HepG2 (cell line): ENCODE measurements around the gene SEMA3F. TPM values are rescaled to one million over a fixed set of nuclear protein-coding genes. Genes with fewer than 3 reads are reported as not detected.

Experiments used
- KLF6 ChIP-seq: IDR thresholded peaks from 2 replicates; pipeline ENCODE4 v1.8.0; 2016; ENCODE audit warnings: missing biosample characterization, missing genetic modification reagents
- PAF1 ChIP-seq: IDR thresholded peaks from 2 replicates; pipeline ENCODE4 v1.6.1; 2016; ENCODE audit warnings: missing genetic modification reagents, missing compliant biosample characterization
- SALL1 ChIP-seq: sonication (generic); formaldehyde crosslinking; IDR thresholded peaks from 2 replicates; pipeline ENCODE4 v1.8.0; 2022; ENCODE audit warnings: mild to moderate bottlenecking, missing genetic modification reagents
- ZMYM3 ChIP-seq: sonication (generic); formaldehyde crosslinking; IDR thresholded peaks from 2 replicates; pipeline ENCODE4 v1.5.1; 2020; ENCODE audit warnings: mild to moderate bottlenecking, missing genetic modification reagents
- ZNF318 ChIP-seq: sonication (generic); formaldehyde crosslinking; IDR thresholded peaks from 2 replicates; pipeline ENCODE4 v1.4.0; 2020; ENCODE audit warnings: mild to moderate bottlenecking, missing genetic modification reagents
- ZNF33A ChIP-seq: sonication (generic); formaldehyde crosslinking; IDR thresholded peaks from 2 replicates; pipeline ENCODE4 v1.5.1; 2020; ENCODE audit warnings: missing genetic modification reagents, mild to moderate bottlenecking, moderate library complexity, borderline replicate concordance
- ZNF550 ChIP-seq: sonication (generic); formaldehyde crosslinking; IDR thresholded peaks from 2 replicates; pipeline ENCODE4 v1.4.0; 2020; ENCODE audit warnings: mild to moderate bottlenecking, missing genetic modification reagents, borderline replicate concordance
- polyA plus RNA-seq, 8 experiments: library from polyadenylated mRNA; depleted of rRNA in 3 of 8; stranded (reverse) in 7 of 8; unstranded in 1 of 8; fragments of >200 nt; fragmentation: Illumina TruSeq in 4 of 8; extraction: Trizol in 4 of 8; gene quantifications; 2 replicates each; pipeline versions ENCODE4 v1.2.1 to v1.2.3, GENCODE V29; 2011 to 2016; ENCODE audit warnings: low read depth in 4 of 8, missing spikeins in 1 of 8, mixed read lengths in 1 of 8; ENCODE audit not compliant: insufficient read depth in 1 of 8
- total RNA-seq, 5 experiments: library from RNA; depleted of rRNA; stranded (reverse); fragments of >200 nt; fragmentation: Illumina TruSeq; extraction: Trizol; gene quantifications; 2 replicates each; pipeline ENCODE4 v1.2.3, GENCODE V29; 2016; ENCODE audit warnings: low read depth in 1 of 5
- TF ChIP-seq, protein P1 (sequence below), 2 experiments: fragments of 450-650 bp in 1 of 2; sonication (generic) in 1 of 2; formaldehyde crosslinking in 1 of 2; IDR thresholded peaks; 2 replicates each; pipeline versions ENCODE4 v1.6.1 to v1.8.0; 2016 to 2022; ENCODE audit warnings: antibody characterized with exemption in 1 of 2, mild to moderate bottlenecking in 1 of 2, missing genetic modification reagents in 1 of 2
- TF ChIP-seq, protein P2 (sequence below): sonication (generic); formaldehyde crosslinking; IDR thresholded peaks from 2 replicates; pipeline ENCODE4 v1.8.1; 2023; ENCODE audit warnings: mild to moderate bottlenecking, moderate library complexity, missing genetic modification reagents

SEMA3F gene
- total and polyA plus RNA-seq, 2 of the 13 experiments (the other 11 are each of a cell fraction or from before 2014, with no cell fraction given) = 7.6 to 17.2 TPM

DNA sequence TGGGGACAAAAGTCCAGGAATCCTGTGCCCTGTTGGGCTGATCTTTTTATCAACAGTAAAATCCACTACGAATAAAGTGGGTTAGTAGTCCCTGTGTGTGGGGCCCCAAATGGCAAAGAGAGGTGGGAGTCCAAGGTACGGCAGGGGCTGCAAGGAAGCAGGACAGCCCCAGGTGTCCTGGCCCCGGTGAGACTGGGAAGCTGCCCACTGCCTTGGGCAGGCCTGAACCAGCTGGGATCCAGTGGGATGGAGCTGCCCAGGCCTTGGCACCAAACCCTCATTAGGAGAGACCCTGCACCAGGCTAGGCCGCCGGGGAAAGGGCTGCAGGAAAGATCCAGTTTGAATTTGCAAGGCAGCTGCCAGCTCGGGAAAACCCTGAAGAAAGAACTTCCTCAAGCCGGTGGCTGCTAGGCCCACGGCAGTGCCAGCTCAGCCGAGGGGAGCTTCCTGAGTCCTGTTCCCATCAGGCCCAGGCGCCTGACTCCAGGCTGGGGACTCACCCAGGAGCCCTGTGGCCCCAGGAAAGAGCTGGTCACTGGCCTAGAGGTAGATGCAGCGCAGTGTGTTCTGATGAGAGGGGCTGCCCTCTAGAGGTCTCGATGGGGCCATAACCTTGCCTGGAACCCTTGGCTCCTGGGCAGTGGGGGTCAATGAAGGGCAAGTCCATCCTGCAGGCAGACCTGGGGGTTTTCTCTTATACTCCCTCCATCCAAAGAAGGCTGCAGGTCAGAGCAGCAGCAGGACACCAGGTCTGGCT, 66.5 kb downstream of the SEMA3F start (continued):
- TF ChIP-seq, protein P1, sequence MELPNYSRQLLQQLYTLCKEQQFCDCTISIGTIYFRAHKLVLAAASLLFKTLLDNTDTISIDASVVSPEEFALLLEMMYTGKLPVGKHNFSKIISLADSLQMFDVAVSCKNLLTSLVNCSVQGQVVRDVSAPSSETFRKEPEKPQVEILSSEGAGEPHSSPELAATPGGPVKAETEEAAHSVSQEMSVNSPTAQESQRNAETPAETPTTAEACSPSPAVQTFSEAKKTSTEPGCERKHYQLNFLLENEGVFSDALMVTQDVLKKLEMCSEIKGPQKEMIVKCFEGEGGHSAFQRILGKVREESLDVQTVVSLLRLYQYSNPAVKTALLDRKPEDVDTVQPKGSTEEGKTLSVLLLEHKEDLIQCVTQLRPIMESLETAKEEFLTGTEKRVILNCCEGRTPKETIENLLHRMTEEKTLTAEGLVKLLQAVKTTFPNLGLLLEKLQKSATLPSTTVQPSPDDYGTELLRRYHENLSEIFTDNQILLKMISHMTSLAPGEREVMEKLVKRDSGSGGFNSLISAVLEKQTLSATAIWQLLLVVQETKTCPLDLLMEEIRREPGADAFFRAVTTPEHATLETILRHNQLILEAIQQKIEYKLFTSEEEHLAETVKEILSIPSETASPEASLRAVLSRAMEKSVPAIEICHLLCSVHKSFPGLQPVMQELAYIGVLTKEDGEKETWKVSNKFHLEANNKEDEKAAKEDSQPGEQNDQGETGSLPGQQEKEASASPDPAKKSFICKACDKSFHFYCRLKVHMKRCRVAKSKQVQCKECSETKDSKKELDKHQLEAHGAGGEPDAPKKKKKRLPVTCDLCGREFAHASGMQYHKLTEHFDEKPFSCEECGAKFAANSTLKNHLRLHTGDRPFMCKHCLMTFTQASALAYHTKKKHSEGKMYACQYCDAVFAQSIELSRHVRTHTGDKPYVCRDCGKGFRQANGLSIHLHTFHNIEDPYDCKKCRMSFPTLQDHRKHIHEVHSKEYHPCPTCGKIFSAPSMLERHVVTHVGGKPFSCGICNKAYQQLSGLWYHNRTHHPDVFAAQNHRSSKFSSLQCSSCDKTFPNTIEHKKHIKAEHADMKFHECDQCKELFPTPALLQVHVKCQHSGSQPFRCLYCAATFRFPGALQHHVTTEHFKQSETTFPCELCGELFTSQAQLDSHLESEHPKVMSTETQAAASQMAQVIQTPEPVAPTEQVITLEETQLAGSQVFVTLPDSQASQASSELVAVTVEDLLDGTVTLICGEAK (IDR thresholded peaks at IDR 0.05) = no peak
- TF ChIP-seq, protein P1 (CRISPR knock-in tag; IDR thresholded peaks at IDR 0.05) = no peak
- TF ChIP-seq, protein P2, sequence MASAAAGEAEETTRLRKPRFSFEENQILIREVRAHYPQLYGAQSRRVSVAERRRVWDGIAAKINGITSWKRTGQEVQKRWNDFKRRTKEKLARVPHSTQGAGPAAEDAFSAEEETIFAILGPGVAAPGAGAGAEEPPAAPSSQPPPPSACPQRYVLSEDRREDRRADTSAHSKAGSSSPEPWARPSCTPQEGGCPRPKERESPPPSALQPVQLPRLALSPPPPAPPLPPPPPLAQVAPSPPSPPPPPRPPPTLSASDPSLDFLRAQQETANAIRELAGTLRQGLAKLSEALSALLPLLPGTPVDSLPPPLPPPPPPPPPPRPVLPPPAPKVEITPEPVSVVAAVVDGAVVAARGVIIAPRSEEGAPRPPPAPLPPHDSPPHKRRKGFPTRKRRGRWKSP (CRISPR knock-in tag) = peak; percentile 32; the same call in 1 of the 2 replicates
- no peak for TF ChIP-seq ZNF550 (CRISPR knock-in tag)
- TF ChIP-seq SALL1 (CRISPR knock-in tag) = peak; percentile 37; the same call in 1 of the 2 replicates
- TF ChIP-seq KLF6 (CRISPR knock-in tag) = peak; percentile 47; the same call in 1 of the 2 replicates
- peak; percentile 68; the same call in 1 of the 2 replicates for TF ChIP-seq PAF1
- TF ChIP-seq ZNF318 = no peak
- TF ChIP-seq ZMYM3 (CRISPR knock-in tag) = peak; percentile 35; the same call in 1 of the 2 replicates
- no peak for TF ChIP-seq ZNF33A
